ENCODE results near the gene TLR6. TPM values are rescaled to one million over a fixed set of nuclear protein-coding genes. Genes with fewer than 3 reads are reported as not detected.

TLR6 gene
- total RNA-seq, 1 experiment from 2014 or later: 4.8 TPM

DNA sequence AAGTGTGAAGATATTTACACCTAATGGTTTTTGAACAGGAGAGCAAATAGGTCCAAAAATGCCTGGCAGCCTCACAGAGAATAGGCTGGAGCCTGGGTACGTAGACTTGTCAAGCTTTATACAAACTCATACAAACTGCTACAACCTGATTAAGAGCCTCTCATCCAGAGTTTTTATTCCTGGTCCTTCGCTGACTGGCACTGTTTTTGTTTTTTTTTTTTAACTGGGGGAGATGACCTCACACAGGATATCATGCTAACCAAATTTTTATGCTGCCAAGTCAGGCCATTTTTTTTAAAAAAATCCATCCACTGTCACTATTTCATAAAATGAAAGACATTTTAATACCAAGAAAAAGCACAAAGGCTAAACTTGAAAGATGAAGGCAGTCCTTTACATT, 12.9 kb upstream of the TLR6 start:
- no peak for ATAC-seq
- Histone ChIP-seq H3K9me3 (ENCODE audit: control insufficient read depth in 1 of 2, insufficient read depth in 1 of 2, low read depth in 1 of 2, low read length in 2 of 2) (no peaks in the 10 kb centered on the region), H3K79me2 (ENCODE audit: insufficient read depth, low read length) (peaks cover 18% of the 10 kb centered on the region; the same call in 1 of the 2 replicates), H3K27me3 (ENCODE audit: insufficient read depth, low read length) (no peaks in the 10 kb centered on the region), H3K4me1 (ENCODE audit: control insufficient read depth in 1 of 2, insufficient read depth in 2 of 2, low read length in 2 of 2) (peaks cover 7 to 28% of the 10 kb centered on the region in 2 experiments; a peak in 3 of 4 replicates), H2AFZ (ENCODE audit: low read depth, low read length, poor library complexity, severe bottlenecking) (no peak overlapping the region), H3K9ac (ENCODE audit: low read length) (no peak overlapping the region), H3K9me2 (ENCODE audit: insufficient read depth) (no peaks in the 10 kb centered on the region), H4K20me1 (ENCODE audit: insufficient read depth) (no peaks in the 10 kb centered on the region), H3K36me3 (ENCODE audit: control insufficient read depth in 1 of 2, insufficient read depth in 2 of 2, low read length in 2 of 2) (0 out of 4 replicates have a peak, but pooled peaks cover 0 to 2% of the 10 kb centered on the region in 2 experiments), H3K4me2 (ENCODE audit: low read length) (peak overlapping the region; percentile 97; the same call in 1 of the 2 replicates), H3K4me3 (replicated peaks in 1 of 2; ENCODE audit: low read depth in 1 of 2, low read length in 2 of 2) (no peak overlapping the region), H3K27ac (ENCODE audit: low read depth, low read length) (no peak overlapping the region)
- no peak for DNase-seq (ENCODE audit: low read depth, low spot score)
- TF ChIP-seq EGR1 (IDR thresholded peaks at IDR 0.05; ENCODE audit: low read depth) (no peak), ZFX (IDR thresholded peaks at IDR 0.05) (no peak), EZH2phosphoT487 (IDR thresholded peaks at IDR 0.05; ENCODE audit: borderline replicate concordance) (no peak), POLR2AphosphoS5 (IDR thresholded peaks at IDR 0.05; ENCODE audit: low read depth, low read length) (no peak), FOSL1 (IDR thresholded peaks at IDR 0.05; ENCODE audit: low read depth) (no peak)
- TF ChIP-seq, protein P1, sequence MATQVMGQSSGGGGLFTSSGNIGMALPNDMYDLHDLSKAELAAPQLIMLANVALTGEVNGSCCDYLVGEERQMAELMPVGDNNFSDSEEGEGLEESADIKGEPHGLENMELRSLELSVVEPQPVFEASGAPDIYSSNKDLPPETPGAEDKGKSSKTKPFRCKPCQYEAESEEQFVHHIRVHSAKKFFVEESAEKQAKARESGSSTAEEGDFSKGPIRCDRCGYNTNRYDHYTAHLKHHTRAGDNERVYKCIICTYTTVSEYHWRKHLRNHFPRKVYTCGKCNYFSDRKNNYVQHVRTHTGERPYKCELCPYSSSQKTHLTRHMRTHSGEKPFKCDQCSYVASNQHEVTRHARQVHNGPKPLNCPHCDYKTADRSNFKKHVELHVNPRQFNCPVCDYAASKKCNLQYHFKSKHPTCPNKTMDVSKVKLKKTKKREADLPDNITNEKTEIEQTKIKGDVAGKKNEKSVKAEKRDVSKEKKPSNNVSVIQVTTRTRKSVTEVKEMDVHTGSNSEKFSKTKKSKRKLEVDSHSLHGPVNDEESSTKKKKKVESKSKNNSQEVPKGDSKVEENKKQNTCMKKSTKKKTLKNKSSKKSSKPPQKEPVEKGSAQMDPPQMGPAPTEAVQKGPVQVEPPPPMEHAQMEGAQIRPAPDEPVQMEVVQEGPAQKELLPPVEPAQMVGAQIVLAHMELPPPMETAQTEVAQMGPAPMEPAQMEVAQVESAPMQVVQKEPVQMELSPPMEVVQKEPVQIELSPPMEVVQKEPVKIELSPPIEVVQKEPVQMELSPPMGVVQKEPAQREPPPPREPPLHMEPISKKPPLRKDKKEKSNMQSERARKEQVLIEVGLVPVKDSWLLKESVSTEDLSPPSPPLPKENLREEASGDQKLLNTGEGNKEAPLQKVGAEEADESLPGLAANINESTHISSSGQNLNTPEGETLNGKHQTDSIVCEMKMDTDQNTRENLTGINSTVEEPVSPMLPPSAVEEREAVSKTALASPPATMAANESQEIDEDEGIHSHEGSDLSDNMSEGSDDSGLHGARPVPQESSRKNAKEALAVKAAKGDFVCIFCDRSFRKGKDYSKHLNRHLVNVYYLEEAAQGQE (IDR thresholded peaks at IDR 0.05; ENCODE audit: low read depth): no peak
- intact Hi-C loops (cut with micrococcal nuclease): no loop called here
- BruUV-seq (replicated peaks): no TSS peak
- CTCF ChIA-PET: interaction anchor here (3.3 kb wide), 1 partner anchor 9 kb away, joined by 17 read pairs; no protein-coding TSS in a partner anchor
- POLR2A ChIA-PET: no interaction called here
- RAD21 ChIA-PET (ENCODE audit: low non-redundant PET in 1 of 2, low total read pairs in 2 of 2, uncharacterized antibody in 2 of 2, unreplicated experiment in 2 of 2): no interaction called here
